CMK (cell line): ENCODE measurements around the gene FKBP10.
"Not testable (repeated sequence)": the region's sequence is repeated elsewhere in the genome, so short reads cannot be mapped to it uniquely, and the experiment has no call there.

Experiments
- DNase-seq: peaks from one replicate; pipeline ENCODE4 v3.0.0-alpha.2; 2010; ENCODE audit warnings: low read depth

FKBP10 gene

DNA sequence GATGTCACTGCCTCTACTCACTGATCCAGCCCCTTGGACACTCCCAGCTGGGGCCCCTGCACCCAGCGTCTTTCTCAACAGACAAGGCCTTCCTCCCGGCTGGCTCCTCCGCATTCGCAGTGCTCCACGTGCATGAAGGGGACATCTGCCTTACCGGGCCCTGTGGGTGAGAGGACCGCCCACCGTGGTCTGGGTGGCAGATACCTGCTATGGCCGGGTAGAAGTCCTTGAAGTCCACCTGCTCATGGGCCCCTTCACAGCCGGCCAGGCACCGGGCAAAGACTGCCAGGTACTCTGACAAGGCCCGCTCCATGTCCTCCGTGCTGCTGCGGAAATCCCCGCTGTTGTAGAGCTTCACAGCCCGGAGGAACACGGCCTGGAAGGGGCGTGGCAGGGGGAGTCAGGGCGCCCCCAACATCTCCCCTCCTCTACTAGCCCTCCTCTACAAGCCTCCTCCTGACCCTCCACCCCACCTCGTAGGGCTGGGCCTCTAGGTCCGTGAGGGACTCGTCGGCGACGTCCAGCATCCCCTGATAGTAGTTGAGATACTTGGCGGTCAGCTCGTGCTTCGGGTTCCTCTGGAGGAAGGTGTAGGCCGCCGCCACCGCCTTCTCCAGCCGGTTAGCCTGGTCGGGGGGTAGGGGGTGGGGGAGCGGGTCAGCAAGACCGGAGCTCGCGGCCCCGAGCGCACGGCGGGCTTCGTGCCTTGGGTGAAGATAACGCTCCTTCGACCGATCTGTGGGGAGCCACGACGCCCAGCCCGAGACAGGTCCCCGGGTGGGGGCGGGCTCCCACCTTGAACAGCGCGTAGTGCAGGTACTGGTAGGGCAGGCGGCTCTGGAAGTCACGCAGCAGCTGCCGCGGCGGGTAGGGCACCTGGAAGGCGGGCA lies 1.9 kb upstream of the FKBP10 start:
- DNase-seq, result no peak

DNA sequence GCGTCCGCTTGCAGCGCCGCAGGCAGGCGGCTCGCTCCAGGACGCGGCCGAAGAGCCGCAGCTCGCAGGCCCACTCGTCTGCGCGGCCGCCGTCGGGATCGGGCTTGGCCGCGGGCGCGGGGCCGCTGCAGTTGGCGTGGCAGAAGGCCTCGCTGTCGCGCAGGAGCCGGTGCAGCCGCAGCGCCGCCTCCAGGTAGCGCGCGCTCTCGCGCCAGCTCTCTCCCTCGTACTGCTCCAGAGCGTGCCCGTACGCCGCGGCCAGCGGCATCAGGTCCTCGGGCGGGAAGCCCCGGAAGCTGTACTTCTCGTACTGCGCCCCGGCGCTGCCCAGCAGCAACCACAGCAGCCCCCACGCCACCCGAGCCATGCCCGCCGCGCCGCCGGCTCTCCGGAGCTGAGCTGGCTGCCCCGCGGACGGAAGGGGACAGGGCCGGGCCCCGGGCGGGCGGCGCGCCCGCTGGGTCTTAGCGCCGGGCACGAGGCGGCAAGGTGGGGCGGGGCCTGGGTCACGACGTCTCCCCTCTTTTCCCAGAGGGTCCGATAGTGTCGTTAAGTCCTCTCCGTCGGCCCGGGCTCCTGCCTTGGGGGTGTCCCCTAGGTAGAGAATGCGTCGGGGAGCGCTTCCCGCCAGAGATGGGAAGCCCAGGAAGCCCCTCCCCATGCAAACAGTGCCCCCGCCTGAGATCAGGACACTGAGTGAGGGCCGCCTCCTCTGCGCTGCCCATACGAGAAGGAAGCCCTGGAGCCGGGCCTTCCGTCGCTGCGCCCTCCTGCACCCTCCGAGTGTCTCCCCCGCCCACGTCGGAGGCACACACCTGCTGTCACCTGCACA lies 1.0 kb upstream of the FKBP10 start, which contains the start of gene P3H4:
P3H4 (minus strand) TSS at position 401 of the 832 bp plus-strand sequence; CDS start at position 367, 34 bp downstream.
- DNase-seq, result no peak

DNA sequence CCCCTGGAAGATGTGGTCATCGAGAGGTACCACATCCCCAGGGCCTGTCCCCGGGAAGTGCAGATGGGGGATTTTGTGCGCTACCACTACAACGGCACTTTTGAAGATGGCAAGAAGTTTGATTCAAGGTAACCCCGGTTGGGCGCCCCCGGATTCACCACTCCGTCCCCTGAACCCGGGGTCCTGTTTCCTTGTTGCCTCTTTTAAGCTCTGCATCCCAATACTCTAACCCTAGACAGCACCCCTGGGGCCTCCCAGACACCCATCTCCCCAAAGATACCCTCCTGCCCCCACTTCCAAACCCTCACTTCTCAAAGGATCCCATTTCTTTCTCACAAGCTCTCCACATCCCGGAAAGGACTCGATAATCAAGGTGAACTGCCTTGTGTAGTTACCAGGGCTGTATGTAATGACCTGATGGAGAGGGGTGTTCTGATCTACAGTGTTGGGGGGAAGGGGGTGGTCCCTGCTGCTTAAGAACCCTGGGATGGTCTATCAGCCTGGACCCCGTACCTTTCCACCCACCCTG lies 412 bp downstream of the FKBP10 start:
- DNase-seq, result no peak

DNA sequence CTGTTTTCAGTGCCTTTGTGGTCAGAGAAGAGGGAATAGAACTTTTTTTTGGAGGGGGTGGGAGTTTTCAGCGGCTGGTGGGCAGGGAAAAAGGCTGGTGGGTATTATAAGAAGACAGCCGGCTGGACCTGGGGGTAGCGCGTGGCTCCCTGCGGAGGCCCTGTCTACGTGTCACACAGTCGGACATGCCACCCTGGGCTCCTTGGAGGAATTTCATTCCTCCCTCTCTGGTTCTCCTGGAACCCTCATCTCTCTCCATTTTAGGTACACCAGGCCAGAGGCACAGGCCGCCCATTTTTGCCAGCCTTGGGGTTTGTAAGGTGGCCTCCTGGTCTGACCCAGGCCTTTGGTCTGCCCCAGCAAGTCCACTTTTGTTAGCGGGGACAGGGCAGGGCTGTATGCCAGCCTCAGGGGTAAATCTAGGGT lies 908 bp downstream of the FKBP10 start:
- DNase-seq, result no peak

DNA sequence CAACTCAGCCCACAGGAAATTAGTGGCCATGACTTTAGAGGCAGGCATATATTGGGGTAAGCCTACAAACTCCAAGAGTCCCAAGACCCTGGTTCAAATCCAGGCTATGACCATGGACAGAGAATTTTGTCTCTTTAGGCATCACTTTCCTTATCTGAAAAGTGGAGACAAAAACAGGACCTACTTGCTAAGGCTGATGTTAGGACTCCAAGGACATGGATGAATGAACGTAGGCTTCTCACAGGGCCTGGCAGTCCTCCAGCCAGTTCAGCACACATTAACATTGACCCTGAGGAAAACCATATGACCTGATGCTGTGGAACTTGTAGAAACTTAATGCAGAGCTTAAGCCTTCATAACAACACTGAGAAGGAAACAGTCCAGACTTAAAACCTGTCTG lies 1.4 kb downstream of the FKBP10 start:
- no peak for DNase-seq

- DNase-seq, result no peak
These were observed 4.0 kb downstream of the FKBP10 start for GRCh38 chr17:41816637-41817320.

GRCh38 chr17:41818024-41818423 lies 5.2 kb downstream of the FKBP10 start:
- no peak for DNase-seq

GRCh38 chr17:41821776-41822175 lies 9.0 kb downstream of the FKBP10 start:
- no peak for DNase-seq

DNA sequence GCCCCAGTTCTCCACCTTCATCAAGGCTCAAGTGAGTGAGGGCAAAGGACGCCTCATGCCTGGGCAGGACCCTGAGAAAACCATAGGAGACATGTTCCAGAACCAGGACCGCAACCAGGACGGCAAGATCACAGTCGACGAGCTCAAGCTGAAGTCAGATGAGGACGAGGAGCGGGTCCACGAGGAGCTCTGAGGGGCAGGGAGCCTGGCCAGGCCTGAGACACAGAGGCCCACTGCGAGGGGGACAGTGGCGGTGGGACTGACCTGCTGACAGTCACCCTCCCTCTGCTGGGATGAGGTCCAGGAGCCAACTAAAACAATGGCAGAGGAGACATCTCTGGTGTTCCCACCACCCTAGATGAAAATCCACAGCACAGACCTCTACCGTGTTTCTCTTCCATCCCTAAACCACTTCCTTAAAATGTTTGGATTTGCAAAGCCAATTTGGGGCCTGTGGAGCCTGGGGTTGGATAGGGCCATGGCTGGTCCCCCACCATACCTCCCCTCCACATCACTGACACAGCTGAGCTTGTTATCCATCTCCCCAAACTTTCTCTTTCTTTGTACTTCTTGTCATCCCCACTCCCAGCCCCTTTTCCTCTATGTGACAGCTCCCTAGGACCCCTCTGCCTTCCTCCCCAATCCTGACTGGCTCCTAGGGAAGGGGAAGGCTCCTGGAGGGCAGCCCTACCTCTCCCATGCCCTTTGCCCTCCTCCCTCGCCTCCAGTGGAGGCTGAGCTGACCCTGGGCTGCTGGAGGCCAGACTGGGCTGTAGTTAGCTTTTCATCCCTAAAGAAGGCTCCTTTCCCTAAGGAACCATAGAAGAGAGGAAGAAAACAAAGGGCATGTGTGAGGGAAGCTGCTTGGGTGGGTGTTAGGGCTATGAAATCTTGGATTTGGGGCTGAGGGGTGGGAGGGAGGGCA lies 9.7 kb downstream of the FKBP10 start:
- no peak for DNase-seq

DNA sequence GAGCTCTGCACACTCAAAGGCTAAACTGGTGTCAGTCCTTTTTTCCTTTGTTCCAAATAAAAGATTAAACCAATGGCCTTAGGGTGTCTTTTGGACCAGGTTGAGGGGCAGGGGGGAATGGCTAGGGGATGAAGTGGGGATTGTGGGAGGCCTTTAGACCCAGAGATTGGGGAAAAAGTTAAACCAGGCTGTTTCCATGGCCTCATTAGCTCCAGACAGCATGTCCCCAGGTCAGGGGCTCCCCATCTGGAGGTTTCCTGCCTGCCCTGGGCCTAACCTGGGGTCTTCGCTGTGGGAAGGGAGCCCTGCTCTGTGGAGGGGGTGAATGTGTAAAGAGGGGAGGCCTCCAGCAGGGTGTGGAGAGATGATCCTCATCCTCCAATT lies 10.3 kb downstream of the FKBP10 start:
- no peak for DNase-seq

DNA sequence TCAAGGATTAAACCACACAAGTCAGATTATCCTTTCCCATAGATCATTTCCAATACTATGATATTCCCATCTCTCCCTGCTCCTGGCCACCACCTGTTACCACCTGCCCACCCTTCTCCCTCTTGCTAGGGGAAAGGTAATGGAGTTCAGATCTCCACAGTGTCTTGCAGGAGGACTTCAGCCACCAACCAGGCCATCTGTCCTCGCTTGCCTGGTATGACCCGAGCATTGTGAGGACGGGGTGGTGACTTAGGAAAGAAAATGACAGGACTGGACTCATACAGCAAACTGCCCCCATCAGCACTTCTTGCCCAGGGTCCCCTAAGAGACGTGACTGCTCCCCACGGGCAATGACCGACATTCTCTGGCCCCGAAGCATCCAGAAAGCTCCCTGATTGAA lies 10.8 kb downstream of the FKBP10 start:
- DNase-seq, result no peak

DNA sequence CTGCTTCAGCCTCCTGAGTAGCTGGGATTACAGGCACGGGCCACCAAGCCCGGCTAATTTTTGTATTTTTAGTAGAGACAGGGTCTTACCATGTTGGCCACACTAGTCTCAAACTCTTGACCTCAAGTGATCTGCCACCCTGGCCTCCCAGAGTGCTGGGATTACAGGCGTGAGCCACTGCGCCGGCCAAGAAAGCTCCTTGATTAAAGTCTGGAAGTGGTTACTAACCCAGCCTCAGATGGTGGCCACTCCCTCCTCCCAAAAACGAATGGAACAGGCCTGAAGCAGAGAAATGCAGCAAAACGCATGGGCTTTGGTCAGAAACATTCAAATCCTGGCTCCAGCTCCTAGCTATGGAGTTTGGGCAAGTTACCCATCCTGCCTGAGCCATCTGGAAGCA lies 11.3 kb downstream of the FKBP10 start:
- no peak for DNase-seq

- DNase-seq, result no peak
These were observed 12.5 kb downstream of the FKBP10 start for GRCh38 chr17:41825175-41825845.

- DNase-seq, result not testable (repeated sequence)
These were observed 17.2 kb downstream of the FKBP10 start for GRCh38 chr17:41829961-41830360.

- no peak for DNase-seq
These were observed 22.5 kb downstream of the FKBP10 start for GRCh38 chr17:41835214-41835799.

DNA sequence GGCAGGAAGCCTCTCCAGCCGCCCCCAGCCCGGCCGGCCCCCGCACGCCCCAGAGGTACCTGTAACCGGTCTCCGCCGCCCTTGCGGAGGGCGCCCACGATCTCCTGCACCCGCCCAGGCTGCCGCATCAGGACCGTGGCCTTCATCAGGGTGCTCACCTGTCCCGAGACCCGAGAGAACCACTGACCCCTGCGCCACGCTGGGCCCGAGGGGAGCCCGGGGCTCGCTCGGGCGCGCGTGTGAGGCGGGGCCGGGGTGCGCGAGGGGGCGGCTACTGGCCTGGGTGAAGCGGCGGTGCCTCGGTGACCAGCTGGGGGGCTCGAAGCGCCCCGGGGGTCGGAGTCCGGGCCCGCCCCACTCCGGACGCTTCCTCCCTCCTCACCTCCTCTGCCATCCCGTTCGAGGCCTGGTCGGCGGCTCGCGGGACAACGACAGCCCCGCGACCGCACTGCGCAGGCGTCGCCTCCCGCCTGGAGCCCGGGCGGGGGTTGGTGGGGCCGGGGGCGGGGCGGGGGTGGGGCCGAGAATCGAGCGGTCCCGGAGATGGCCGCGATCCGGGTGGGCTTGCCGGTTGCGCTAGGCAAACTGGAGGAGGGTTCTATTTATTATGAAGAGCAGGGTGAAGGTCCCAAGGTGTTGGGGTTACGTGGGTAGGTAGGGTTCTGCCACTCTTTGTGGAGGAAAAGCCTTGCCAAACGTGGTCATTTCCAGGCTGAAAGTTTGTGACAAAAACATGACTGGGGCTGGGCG lies 23.2 kb downstream of the FKBP10 start, which contains the start of gene NT5C3B:
NT5C3B (minus strand) TSS at position 433 of the 750 bp plus-strand sequence; CDS start at position 394, 39 bp downstream.
- no peak for DNase-seq

GRCh38 chr17:41836550-41837196 lies 23.9 kb downstream of the FKBP10 start:
- DNase-seq, result no peak

DNA sequence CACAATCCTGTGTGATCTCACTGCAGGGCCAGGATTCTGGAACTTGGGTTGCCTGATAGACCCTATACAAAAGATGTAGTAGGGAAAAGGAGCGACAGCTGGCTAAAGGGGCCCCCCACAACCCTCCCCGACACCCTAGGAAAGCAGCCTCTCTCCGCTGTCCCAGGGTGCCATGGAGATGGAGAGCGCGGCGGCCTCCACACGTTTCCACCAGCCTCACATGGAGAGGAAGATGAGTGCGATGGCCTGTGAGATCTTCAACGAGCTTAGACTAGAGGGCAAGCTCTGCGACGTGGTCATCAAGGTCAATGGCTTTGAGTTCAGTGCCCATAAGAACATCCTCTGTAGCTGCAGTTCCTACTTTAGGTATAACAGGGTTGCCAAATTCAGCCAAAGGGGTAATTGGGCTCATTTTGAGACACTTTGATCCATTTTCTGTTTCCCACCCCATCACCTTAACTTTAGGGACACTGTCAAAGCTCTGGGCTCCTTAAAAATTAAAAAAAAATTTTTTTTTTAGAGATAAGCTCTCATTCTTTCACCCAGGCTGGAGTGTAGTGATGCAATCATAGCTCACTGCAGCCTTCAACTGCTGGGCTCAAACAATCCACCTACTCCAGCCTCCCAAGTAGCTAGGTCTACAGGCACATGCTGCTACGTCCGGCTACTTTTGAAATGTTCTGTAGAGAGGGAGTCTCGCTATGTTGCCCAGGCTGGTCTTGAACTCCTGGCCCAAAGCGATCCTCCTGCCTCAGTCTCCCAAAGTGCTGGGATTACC lies 25.1 kb downstream of the FKBP10 start, which contains the start of gene KLHL10:
KLHL10 (plus strand) TSS at position 65 of the 778 bp plus-strand sequence; CDS start at position 173, 108 bp downstream.
- DNase-seq, result no peak
